ENCODE measurements around the gene DCUN1D2. TPM values are rescaled to one million over a fixed set of nuclear protein-coding genes. Genes with fewer than 3 reads are reported as not detected.
"Not testable (repeated sequence)": the region's sequence is repeated elsewhere in the genome, so short reads cannot be mapped to it uniquely, and the experiment has no call there.

Gene DCUN1D2
- total RNA-seq, 1 experiment from 2014 or later = 26.2 TPM

GRCh38 chr13:113454936-113455335 lies 35.6 kb downstream of the DCUN1D2 start:
- Histone ChIP-seq H3K9ac (ENCODE audit: low read length) (no peak overlapping the region), H3K9me3 (ENCODE audit: low read length) (no peaks in the 10 kb centered on the region), H3K4me1 (ENCODE audit: low read length) (peaks cover 57% of the 10 kb centered on the region), H3K27ac (ENCODE audit: low read length) (peak overlapping the region; percentile 91; the same call in 1 of the 2 replicates), H4K20me1 (ENCODE audit: insufficient read depth, low read depth, low read length) (no peaks in the 10 kb centered on the region), H3K27me3 (ENCODE audit: low read length) (no peaks in the 10 kb centered on the region), H3K4me2 (ENCODE audit: low read depth, low read length, poor library complexity, severe bottlenecking) (no peak overlapping the region), H3K9me2 (replicated peaks; ENCODE audit: insufficient read depth, low read length) (no peaks in the 10 kb centered on the region), H3K79me2 (ENCODE audit: low read length) (no peaks in the 10 kb centered on the region), H2AFZ (ENCODE audit: low read length) (no peak overlapping the region), H3K4me3 (ENCODE audit: low read length) (no peak overlapping the region), H3K36me3 (ENCODE audit: insufficient read depth, low read length) (peaks cover 23% of the 10 kb centered on the region)
- no peak for DNase-seq

GRCh38 chr13:113452942-113453901 lies 37.3 kb downstream of the DCUN1D2 start, which contains the start of gene ADPRHL1:
Gene ADPRHL1 (minus strand): TSS chr13:113453488. CDS start chr13:113453437, 51 bp downstream.
- DNase-seq = peak; percentile 79
- Histone ChIP-seq H3K4me3 (ENCODE audit: low read length) (peak within 1 kb of the TSS; percentile 51), H3K9me2 (replicated peaks; ENCODE audit: insufficient read depth, low read length) (no peaks in the 10 kb centered on the region), H4K20me1 (ENCODE audit: insufficient read depth, low read depth, low read length) (no peaks in the 10 kb centered on the region), H3K4me2 (ENCODE audit: low read depth, low read length, poor library complexity, severe bottlenecking) (peak within 1 kb of the TSS; percentile 65), H3K9me3 (ENCODE audit: low read length) (no peaks in the 10 kb centered on the region), H3K27ac (ENCODE audit: low read length) (peak within 1 kb of the TSS; percentile 91), H3K36me3 (ENCODE audit: insufficient read depth, low read length) (peaks cover 9% of the 10 kb centered on the region; the same call in 1 of the 2 replicates), H2AFZ (ENCODE audit: low read length) (no peak within 1 kb of the TSS), H3K9ac (ENCODE audit: low read length) (peak within 1 kb of the TSS; percentile 65), H3K79me2 (ENCODE audit: low read length) (no peaks in the 10 kb centered on the region), H3K27me3 (ENCODE audit: low read length) (no peaks in the 10 kb centered on the region), H3K4me1 (ENCODE audit: low read length) (peaks cover 69% of the 10 kb centered on the region)

- Histone ChIP-seq H3K4me1 (ENCODE audit: low read length) (peaks cover 76% of the 10 kb centered on the region), H4K20me1 (ENCODE audit: insufficient read depth, low read depth, low read length) (no peaks in the 10 kb centered on the region; the same call in 1 of the 2 replicates), H3K4me3 (ENCODE audit: low read length) (peak overlapping the region; percentile 51; the same call in 1 of the 2 replicates), H2AFZ (ENCODE audit: low read length) (no peak overlapping the region), H3K36me3 (ENCODE audit: insufficient read depth, low read length) (peaks cover 7% of the 10 kb centered on the region), H3K27me3 (ENCODE audit: low read length) (no peaks in the 10 kb centered on the region), H3K9me3 (ENCODE audit: low read length) (peaks cover 1% of the 10 kb centered on the region; the same call in 1 of the 2 replicates), H3K27ac (ENCODE audit: low read length) (peak overlapping the region; percentile 91), H3K4me2 (ENCODE audit: low read depth, low read length, poor library complexity, severe bottlenecking) (peak overlapping the region; percentile 65), H3K9me2 (replicated peaks; ENCODE audit: insufficient read depth, low read length) (no peaks in the 10 kb centered on the region), H3K9ac (ENCODE audit: low read length) (peak overlapping the region; percentile 65), H3K79me2 (ENCODE audit: low read length) (peaks cover 3% of the 10 kb centered on the region)
- peak; percentile 87 for DNase-seq
Measured at GRCh38 chr13:113452466-113452865, 38.0 kb downstream of the DCUN1D2 start.

GRCh38 chr13:113451951-113452421 lies 38.5 kb downstream of the DCUN1D2 start:
- Histone ChIP-seq H3K9me2 (replicated peaks; ENCODE audit: insufficient read depth, low read length) (no peaks in the 10 kb centered on the region), H3K4me1 (ENCODE audit: low read length) (peaks cover 81% of the 10 kb centered on the region), H3K9ac (ENCODE audit: low read length) (peak overlapping the region; percentile 65), H3K4me2 (ENCODE audit: low read depth, low read length, poor library complexity, severe bottlenecking) (peak overlapping the region; percentile 65), H3K27me3 (ENCODE audit: low read length) (no peaks in the 10 kb centered on the region), H3K27ac (ENCODE audit: low read length) (peak overlapping the region; percentile 91), H3K79me2 (ENCODE audit: low read length) (peaks cover 4% of the 10 kb centered on the region), H2AFZ (ENCODE audit: low read length) (no peak overlapping the region), H3K9me3 (ENCODE audit: low read length) (peaks cover 5% of the 10 kb centered on the region; the same call in 1 of the 2 replicates), H3K4me3 (ENCODE audit: low read length) (peak overlapping the region; percentile 42; the same call in 1 of the 2 replicates), H3K36me3 (ENCODE audit: insufficient read depth, low read length) (peaks cover 12% of the 10 kb centered on the region), H4K20me1 (ENCODE audit: insufficient read depth, low read depth, low read length) (no peaks in the 10 kb centered on the region; the same call in 1 of the 2 replicates)
- DNase-seq = no peak

DNA sequence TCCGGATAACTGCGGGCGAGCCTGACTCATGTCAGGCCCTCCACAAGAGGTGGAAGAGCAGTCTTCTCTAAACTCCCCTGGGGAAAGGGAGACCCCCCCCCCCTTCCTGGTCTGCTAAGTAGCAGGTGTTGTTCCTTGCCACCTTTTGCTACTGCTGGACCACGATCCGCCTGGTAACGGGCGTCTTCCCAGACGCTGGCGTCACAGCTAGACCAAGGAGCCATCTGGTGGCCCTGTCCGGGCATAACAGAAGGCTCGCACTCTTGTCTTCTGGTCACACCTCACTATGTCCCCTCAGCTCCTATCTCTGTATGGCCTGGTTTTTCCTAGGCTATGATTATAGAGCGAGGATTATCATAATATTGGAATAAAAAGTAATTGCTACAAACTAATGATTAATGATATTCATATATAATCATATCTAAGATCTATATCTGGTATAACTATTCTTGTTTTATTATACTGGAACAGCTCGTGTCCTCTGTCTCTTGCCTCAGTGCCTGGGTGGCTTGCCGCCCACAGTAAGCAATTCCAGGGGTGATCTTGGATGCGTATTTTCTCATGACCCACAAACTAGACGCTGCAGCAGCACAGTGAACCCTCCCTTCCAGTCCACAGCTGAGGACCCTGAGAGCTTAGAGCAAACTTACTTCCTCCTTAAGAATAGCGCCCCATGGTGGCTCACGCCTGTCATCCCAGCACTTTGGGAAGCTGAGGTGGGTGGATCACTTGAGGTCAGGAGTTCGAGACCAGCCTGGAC lies 39.5 kb downstream of the DCUN1D2 start:
- H3K9me2 ChIP-seq (replicated peaks; ENCODE audit: insufficient read depth, low read length); H3K79me2 ChIP-seq (ENCODE audit: low read length); H2AFZ ChIP-seq (ENCODE audit: low read length); H4K20me1 ChIP-seq (ENCODE audit: insufficient read depth, low read depth, low read length); H3K27me3 ChIP-seq (ENCODE audit: low read length); H3K9me3 ChIP-seq (ENCODE audit: low read length): not testable (repeated sequence)
- Histone ChIP-seq H3K9ac (ENCODE audit: low read length) (peak overlapping the region; percentile 92), H3K4me2 (ENCODE audit: low read depth, low read length, poor library complexity, severe bottlenecking) (peak overlapping the region; percentile 88), H3K27ac (ENCODE audit: low read length) (peak overlapping the region; percentile 91), H3K4me3 (ENCODE audit: low read length) (peak overlapping the region; percentile 78; the same call in 1 of the 2 replicates), H3K4me1 (ENCODE audit: low read length) (peaks cover 90% of the 10 kb centered on the region), H3K36me3 (ENCODE audit: insufficient read depth, low read length) (peaks cover 12% of the 10 kb centered on the region)
- peak; percentile 92 for DNase-seq

DNA sequence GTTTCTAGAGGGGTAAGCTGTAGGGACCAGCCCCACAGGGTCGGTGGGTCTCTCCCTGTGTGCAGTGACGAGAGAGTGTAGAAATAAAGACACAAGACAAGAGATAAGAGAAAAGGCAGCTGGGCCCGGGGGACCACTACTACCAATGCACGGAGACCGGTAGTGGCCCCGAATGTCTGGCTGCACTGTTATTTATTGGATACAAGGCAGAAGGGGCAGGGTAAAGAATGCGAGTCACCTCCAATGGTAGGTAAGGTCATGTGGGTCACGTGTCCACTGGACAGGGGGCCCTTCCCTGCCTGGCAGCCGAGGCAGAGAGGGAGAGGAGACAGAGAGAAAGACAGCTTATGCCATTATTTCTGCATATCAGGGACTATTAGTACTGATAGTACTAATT lies 40.2 kb downstream of the DCUN1D2 start:
- Histone ChIP-seq H3K9ac (ENCODE audit: low read length) (peak overlapping the region; percentile 92), H3K36me3 (ENCODE audit: insufficient read depth, low read length) (peaks cover 12% of the 10 kb centered on the region), H3K4me2 (ENCODE audit: low read depth, low read length, poor library complexity, severe bottlenecking) (peak overlapping the region; percentile 88), H3K4me1 (ENCODE audit: low read length) (peaks cover 89% of the 10 kb centered on the region), H3K4me3 (ENCODE audit: low read length) (peak overlapping the region; percentile 78), H3K27ac (ENCODE audit: low read length) (peak overlapping the region; percentile 91)
- H3K9me2 ChIP-seq (replicated peaks; ENCODE audit: insufficient read depth, low read length); H4K20me1 ChIP-seq (ENCODE audit: insufficient read depth, low read depth, low read length); H3K27me3 ChIP-seq (ENCODE audit: low read length); H2AFZ ChIP-seq (ENCODE audit: low read length); H3K9me3 ChIP-seq (ENCODE audit: low read length); H3K79me2 ChIP-seq (ENCODE audit: low read length): not testable (repeated sequence)
- peak; percentile 59 for DNase-seq

DNA sequence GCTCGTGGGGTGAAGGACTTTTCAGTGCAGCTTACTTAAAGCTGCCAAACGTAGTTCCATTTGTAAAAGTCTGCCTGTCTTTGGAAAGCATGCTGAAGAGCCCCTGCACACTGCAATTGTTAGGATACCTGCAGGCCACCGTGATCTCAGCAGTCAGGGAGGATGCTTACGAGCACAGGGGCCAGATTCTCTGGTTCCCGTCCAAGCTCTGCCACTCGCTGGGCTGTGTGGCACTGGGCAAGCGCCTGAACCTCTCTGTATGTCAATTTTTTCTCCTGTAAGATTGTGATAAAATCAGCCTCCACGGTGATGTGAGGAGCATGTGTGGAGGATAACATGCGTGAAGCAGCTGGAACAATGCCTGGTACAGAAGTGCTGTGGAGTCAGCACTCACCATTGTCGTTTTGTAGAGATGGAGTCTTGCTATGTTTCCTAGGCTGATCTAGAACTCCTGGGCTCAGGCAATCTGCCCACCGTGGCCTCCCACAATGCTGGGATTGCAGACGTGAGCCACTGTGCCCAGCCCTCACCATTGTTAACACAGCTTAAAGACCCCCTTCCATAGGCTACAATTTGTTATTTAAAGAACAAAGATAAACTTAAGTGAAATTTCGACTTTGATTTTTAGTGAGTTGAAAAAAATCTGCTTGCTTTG lies 40.7 kb downstream of the DCUN1D2 start:
- peaks cover 12% of the 10 kb centered on the region for H3K36me3 ChIP-seq (ENCODE audit: insufficient read depth, low read length)
- no peak for DNase-seq
- H3K9me3 ChIP-seq (ENCODE audit: low read length) = peaks cover 5% of the 10 kb centered on the region; the same call in 1 of the 2 replicates
- peaks cover 4% of the 10 kb centered on the region for H3K79me2 ChIP-seq (ENCODE audit: low read length)
- no peaks in the 10 kb centered on the region; the same call in 1 of the 2 replicates for H4K20me1 ChIP-seq (ENCODE audit: insufficient read depth, low read depth, low read length)
- H3K9ac ChIP-seq (ENCODE audit: low read length) = peak overlapping the region; percentile 92
- no peaks in the 10 kb centered on the region for H3K9me2 ChIP-seq (replicated peaks; ENCODE audit: insufficient read depth, low read length)
- peaks cover 89% of the 10 kb centered on the region for H3K4me1 ChIP-seq (ENCODE audit: low read length)
- H3K4me3 ChIP-seq (ENCODE audit: low read length) = peak overlapping the region; percentile 78
- peak overlapping the region; percentile 91 for H3K27ac ChIP-seq (ENCODE audit: low read length)
- H2AFZ ChIP-seq (ENCODE audit: low read length) = no peak overlapping the region
- no peaks in the 10 kb centered on the region for H3K27me3 ChIP-seq (ENCODE audit: low read length)
- peak overlapping the region; percentile 88 for H3K4me2 ChIP-seq (ENCODE audit: low read depth, low read length, poor library complexity, severe bottlenecking)
